SU-DHL-6 (cell line): Measurements from ENCODE around the gene SORCS2.

Experiments
- H2AFZ ChIP-seq: fragments of 200-600 bp; sonication (generic); 2 replicates; pipeline ENCODE4 v1.6.1; 2014; ENCODE audit warnings: low read depth, mild to moderate bottlenecking, moderate library complexity, mixed read lengths, antibody characterized with exemption, low read length; ENCODE audit not compliant: severe bottlenecking
- H3F3A ChIP-seq: fragments of 200-600 bp; shearing (Covaris generic); 2 replicates; pipeline ENCODE4 v1.6.0; 2016; ENCODE audit warnings: antibody characterized with exemption, mild to moderate bottlenecking; ENCODE audit not compliant: insufficient read depth
- H3K27ac ChIP-seq: fragments of 200-600 bp; sonication (generic); 2 replicates; pipeline ENCODE4 v1.5.1; 2016; ENCODE audit warnings: low read depth, mild to moderate bottlenecking, low read length, moderate library complexity, mixed read lengths
- H3K27me3 ChIP-seq: fragments of 200-600 bp; sonication (generic), shearing (Covaris generic); 2 replicates; pipeline ENCODE4 v1.6.0; 2014; ENCODE audit warnings: mild to moderate bottlenecking, low read length
- H3K36me3 ChIP-seq: fragments of 200-600 bp; sonication (generic); 2 replicates; pipeline ENCODE4 v1.6.1; 2014; ENCODE audit warnings: mild to moderate bottlenecking, low read length, mixed read lengths
- H3K4me2 ChIP-seq: fragments of 300-600, 200-600 bp; shearing (Covaris generic), sonication (generic); 2 replicates; pipeline ENCODE4 v1.6.0; 2014; ENCODE audit warnings: low read length, low read depth, mild to moderate bottlenecking; ENCODE audit not compliant: poor library complexity, severe bottlenecking
- H3K4me3 ChIP-seq: fragments of 200-600 bp; sonication (generic); 2 replicates; pipeline ENCODE4 v1.5.1; 2014; ENCODE audit warnings: antibody characterized with exemption, low read length, mild to moderate bottlenecking, mixed read lengths; ENCODE audit not compliant: insufficient read depth, poor library complexity, severe bottlenecking
- H3K79me2 ChIP-seq: fragments of 200-600 bp; sonication (generic); 2 replicates; pipeline ENCODE4 v1.6.1; 2014; ENCODE audit warnings: mild to moderate bottlenecking, low read length, moderate library complexity; ENCODE audit not compliant: insufficient read depth
- H3K9ac ChIP-seq: fragments of 200-600 bp; sonication (generic); 2 replicates; pipeline ENCODE4 v1.7.0; 2014; ENCODE audit warnings: mild to moderate bottlenecking, low read length
- H3K9me2 ChIP-seq: fragments of 200-600 bp; sonication (generic); replicated peaks from 2 replicates; pipeline ENCODE4 v1.6.1; 2014; ENCODE audit warnings: low read length; ENCODE audit not compliant: insufficient read depth
- H3K9me3 ChIP-seq: fragments of 200-600 bp; sonication (generic); 2 replicates; pipeline ENCODE4 v1.6.1; 2014; ENCODE audit warnings: low read length, mixed read lengths; ENCODE audit not compliant: insufficient read depth
- H4K20me1 ChIP-seq: fragments of 200-600 bp; sonication (generic); 2 replicates; pipeline ENCODE4 v1.6.1; 2014; ENCODE audit warnings: low read depth, mild to moderate bottlenecking, antibody characterized with exemption, low read length, moderate library complexity, mixed read lengths
- CTCF ChIP-seq: fragments of 200-600 bp; sonication (generic); IDR thresholded peaks from one replicate; pipeline ENCODE4 v1.5.1; 2017; ENCODE audit warnings: antibody characterized with exemption, mild to moderate bottlenecking, low read length, moderate library complexity; ENCODE audit not compliant: insufficient read depth, poor library complexity, severe bottlenecking
- EZH2phosphoT487 ChIP-seq: fragments of 200-600 bp; sonication (generic), shearing (Covaris generic); conservative IDR thresholded peaks from 2 replicates; pipeline ENCODE4 v1.6.1; 2018; ENCODE audit warnings: mild to moderate bottlenecking, antibody characterized with exemption, low read length, moderate library complexity, mixed read lengths

The SORCS2 gene

GRCh38 chr4:7367864-7368277 lies 175.5 kb downstream of the SORCS2 start:
- H3F3A ChIP-seq = no peaks in the 10 kb centered on the region
- no peaks in the 10 kb centered on the region for H3K27me3 ChIP-seq
- H3K9me2 ChIP-seq = no peaks in the 10 kb centered on the region
- H3K27ac ChIP-seq = no peak overlapping the region
- TF ChIP-seq EZH2phosphoT487 = no peak
- H3K9ac ChIP-seq = no peak overlapping the region
- H2AFZ ChIP-seq = no peak overlapping the region
- no peaks in the 10 kb centered on the region for H3K9me3 ChIP-seq
- no peak overlapping the region for H3K4me2 ChIP-seq
- H3K4me3 ChIP-seq = no peak overlapping the region
- H4K20me1 ChIP-seq = no peaks in the 10 kb centered on the region
- no peaks in the 10 kb centered on the region for H3K79me2 ChIP-seq
- no peaks in the 10 kb centered on the region for H3K36me3 ChIP-seq

GRCh38 chr4:7368296-7368695 lies 176.0 kb downstream of the SORCS2 start:
- Histone ChIP-seq H3K9me2 (no peaks in the 10 kb centered on the region), H3K4me3 (no peak overlapping the region), H3K79me2 (no peaks in the 10 kb centered on the region), H3K4me2 (no peak overlapping the region), H3K9me3 (no peaks in the 10 kb centered on the region), H2AFZ (no peak overlapping the region), H3K36me3 (no peaks in the 10 kb centered on the region), H4K20me1 (no peaks in the 10 kb centered on the region), H3K27ac (no peak overlapping the region), H3F3A (no peaks in the 10 kb centered on the region), H3K27me3 (no peaks in the 10 kb centered on the region), H3K9ac (no peak overlapping the region)
- TF ChIP-seq CTCF = no peak
- TF ChIP-seq EZH2phosphoT487 = no peak

GRCh38 chr4:7369511-7369910 lies 177.2 kb downstream of the SORCS2 start:
- H3K79me2 ChIP-seq = no peaks in the 10 kb centered on the region
- H3F3A ChIP-seq = no peaks in the 10 kb centered on the region
- no peaks in the 10 kb centered on the region for H3K27me3 ChIP-seq
- no peaks in the 10 kb centered on the region for H3K9me2 ChIP-seq
- H3K9me3 ChIP-seq = no peaks in the 10 kb centered on the region
- H2AFZ ChIP-seq = no peak overlapping the region
- H3K9ac ChIP-seq = no peak overlapping the region
- H3K4me2 ChIP-seq = no peak overlapping the region
- H4K20me1 ChIP-seq = no peaks in the 10 kb centered on the region
- no peak overlapping the region for H3K27ac ChIP-seq
- TF ChIP-seq CTCF = no peak
- no peak for TF ChIP-seq EZH2phosphoT487
- H3K4me3 ChIP-seq = no peak overlapping the region
- no peaks in the 10 kb centered on the region for H3K36me3 ChIP-seq

GRCh38 chr4:7370038-7370437 lies 177.7 kb downstream of the SORCS2 start:
- H3K36me3 ChIP-seq = no peaks in the 10 kb centered on the region
- no peak overlapping the region for H3K4me3 ChIP-seq
- H3K9ac ChIP-seq = no peak overlapping the region
- no peaks in the 10 kb centered on the region for H3K79me2 ChIP-seq
- no peak overlapping the region for H2AFZ ChIP-seq
- H3K4me2 ChIP-seq = no peak overlapping the region
- H4K20me1 ChIP-seq = no peaks in the 10 kb centered on the region
- no peaks in the 10 kb centered on the region for H3K9me2 ChIP-seq
- no peak for TF ChIP-seq CTCF
- TF ChIP-seq EZH2phosphoT487 = no peak
- H3K9me3 ChIP-seq = no peaks in the 10 kb centered on the region
- H3K27ac ChIP-seq = no peak overlapping the region
- H3K27me3 ChIP-seq = no peaks in the 10 kb centered on the region
- H3F3A ChIP-seq = no peaks in the 10 kb centered on the region
